GM12872 (cell line): ENCODE data around the gene CKMT2.

ENCODE experiments used
- CTCF ChIP-seq: IDR thresholded peaks from 3 replicates; pipeline ENCODE4 v1.5.1; 2011; ENCODE audit warnings: low read depth, mild to moderate bottlenecking, low read length, moderate library complexity; ENCODE audit not compliant: insufficient read depth

CKMT2 gene

DNA sequence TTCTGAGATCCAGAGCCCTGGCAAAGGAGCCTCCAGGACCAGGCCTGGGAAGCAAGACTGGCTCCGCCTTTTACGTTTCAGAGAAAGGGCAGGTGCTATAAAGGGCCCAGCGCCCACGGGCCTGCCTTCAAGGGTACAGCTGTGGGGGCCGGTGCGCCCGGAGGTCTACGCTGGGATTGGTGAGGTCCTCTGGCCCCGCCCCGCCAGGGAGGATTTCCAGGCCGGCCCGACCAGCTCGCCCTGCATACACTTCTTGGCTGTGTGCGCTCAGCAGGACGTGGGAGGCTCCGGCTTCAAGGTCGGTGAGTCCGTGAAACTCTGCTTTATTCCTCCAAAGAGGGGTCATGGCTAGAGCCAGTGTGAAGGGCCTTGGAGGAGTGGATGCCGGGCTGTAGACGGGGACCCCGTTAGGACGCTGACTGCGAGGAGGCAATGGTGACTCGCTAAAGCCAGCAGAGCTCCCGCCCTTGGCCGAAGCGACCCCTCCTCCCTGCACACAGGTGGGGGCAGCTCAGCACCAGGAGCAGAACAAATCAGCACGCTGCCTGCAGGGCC, at the start of gene CKMT2:
TSS of gene CKMT2 (plus strand) at position 243 of the 555 bp plus-strand sequence. CDS start 17,811 bp downstream, outside the sequence.
- TF ChIP-seq CTCF = no peak

GRCh38 chr5:81183811-81184748, 49.0 kb upstream of the CKMT2 start:
- TF ChIP-seq CTCF = no peak

DNA sequence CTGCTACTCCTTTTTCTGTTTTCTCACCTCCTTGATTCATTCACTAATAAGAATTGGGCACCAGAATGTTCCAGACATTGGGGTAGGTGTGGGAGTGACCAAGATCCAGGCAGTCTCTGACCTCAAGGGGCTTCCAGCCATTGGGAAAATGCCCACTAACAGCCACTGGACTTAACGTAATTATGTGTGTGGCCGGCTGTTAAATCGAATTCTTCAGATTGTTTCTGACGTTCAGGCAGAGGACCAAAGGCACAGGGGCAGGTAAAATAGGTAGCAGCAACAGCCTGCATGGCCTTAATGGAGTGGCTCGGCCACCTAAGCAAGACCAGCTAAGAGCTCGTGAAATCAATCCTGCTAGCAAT, 48.4 kb upstream of the CKMT2 start:
- TF ChIP-seq CTCF = no peak

GRCh38 chr5:81187885-81188284, 45.2 kb upstream of the CKMT2 start:
- TF ChIP-seq CTCF = no peak

DNA sequence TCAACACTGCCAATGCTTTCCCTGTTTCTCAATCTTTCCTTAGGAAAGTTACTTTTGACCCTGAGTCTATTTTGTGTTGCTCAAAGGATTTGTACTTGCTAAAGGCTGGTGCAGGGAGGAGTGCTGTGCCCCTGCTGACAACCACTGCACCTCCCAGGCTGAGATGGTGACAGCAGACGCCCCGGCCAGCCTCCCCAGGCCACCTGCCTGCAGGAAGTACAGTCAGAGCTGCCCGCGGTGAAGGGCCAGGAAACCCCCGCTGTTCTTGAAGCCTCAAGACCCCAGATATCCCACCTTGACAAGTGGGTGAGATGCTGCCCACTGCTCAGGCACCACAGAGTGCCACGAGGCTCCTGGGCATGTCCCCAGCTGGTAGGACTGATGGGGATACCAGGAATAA, 44.2 kb upstream of the CKMT2 start:
- no peak for TF ChIP-seq CTCF

- no peak for TF ChIP-seq CTCF
These were observed 43.1 kb upstream of the CKMT2 start for GRCh38 chr5:81189875-81190498.

DNA sequence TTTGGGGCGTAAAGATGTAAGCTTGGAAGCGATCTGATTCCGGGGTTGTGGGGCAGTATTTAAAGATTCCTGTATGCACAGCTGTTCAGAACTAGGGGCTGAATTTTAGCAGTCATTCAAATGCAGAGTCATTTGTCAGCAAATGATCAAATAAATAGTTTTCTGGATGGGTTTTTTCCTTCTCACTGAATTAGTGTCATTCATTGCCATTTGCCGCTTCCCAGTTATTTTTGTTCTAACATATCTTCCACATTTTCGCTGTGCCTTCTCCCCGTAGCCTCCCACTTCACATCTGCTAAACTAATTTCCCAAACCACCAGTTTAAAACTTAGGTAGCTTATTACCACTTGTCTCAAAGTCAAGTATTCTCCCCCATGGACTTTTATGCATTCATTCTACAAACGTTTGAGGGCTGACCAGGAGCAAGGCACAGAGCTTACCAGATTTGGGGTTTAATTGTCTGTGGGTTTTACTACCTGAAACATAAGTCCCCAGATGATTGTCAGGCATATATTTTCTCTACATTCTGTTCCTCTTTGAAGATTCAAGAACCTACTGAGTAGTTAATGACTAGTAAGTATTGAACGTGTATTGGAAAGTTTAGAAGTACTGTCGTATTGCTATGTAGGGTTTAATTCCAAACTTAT, 41.3 kb upstream of the CKMT2 start:
- TF ChIP-seq CTCF = no peak
